ENCODE measurements around the gene STRIT1.
A peak's percentile ranks its signal among the peaks of the same experiment; 100 is the strongest.

The STRIT1 gene

DNA sequence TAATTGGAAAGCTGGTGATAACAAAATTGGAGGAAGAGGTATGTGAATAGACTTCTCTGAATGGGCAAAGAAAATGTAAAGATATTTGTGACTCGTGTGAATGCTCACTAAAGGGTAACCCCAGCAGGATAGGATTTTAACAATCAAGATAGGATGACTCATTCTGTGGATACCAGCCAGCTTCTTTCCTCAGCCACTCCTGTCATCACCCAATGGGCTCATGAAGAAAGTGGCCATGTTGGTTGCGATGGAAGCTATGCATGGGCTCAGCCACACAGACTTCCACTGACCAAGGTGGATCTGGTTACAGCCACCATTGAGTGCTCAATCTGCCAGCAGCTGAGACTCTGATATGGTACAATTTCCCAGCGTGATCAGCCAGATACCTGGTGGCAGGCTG lies 40.9 kb downstream of the STRIT1 start:
- TF ChIP-seq ARNTL (CRISPR knock-in tag; IDR thresholded peaks at IDR 0.05; ENCODE audit: borderline replicate concordance, low read depth) (no peak), ZNF8 (CRISPR knock-in tag; IDR thresholded peaks at IDR 0.05) (no peak), SNAI2 (CRISPR knock-in tag; IDR thresholded peaks at IDR 0.05) (no peak), TCF4 (CRISPR knock-in tag; IDR thresholded peaks at IDR 0.05; ENCODE audit: borderline replicate concordance) (no peak)
- ATAC-seq = peak; percentile 65

DNA sequence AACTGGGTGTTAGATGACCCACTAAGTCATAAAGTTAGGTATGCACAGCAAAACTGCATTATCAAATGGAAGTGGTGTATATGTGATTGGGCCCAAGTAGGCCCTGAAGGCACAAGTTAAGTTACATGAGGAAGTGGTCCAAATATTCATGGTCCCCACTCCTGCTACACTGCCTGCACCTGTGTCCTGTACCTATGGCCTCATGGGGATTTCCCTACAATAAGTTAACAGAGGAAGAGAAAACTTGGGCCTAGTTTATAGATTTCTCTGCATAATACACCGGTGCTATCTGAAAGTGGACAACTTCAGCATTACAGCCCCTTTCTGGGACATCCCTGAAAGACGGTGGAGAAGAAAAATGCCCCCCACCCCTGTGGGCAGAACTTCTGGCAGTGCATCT lies 41.5 kb downstream of the STRIT1 start:
- no peak for TF ChIP-seq ZNF70 (CRISPR knock-in tag; IDR thresholded peaks at IDR 0.05)
- TF ChIP-seq, protein P1, sequence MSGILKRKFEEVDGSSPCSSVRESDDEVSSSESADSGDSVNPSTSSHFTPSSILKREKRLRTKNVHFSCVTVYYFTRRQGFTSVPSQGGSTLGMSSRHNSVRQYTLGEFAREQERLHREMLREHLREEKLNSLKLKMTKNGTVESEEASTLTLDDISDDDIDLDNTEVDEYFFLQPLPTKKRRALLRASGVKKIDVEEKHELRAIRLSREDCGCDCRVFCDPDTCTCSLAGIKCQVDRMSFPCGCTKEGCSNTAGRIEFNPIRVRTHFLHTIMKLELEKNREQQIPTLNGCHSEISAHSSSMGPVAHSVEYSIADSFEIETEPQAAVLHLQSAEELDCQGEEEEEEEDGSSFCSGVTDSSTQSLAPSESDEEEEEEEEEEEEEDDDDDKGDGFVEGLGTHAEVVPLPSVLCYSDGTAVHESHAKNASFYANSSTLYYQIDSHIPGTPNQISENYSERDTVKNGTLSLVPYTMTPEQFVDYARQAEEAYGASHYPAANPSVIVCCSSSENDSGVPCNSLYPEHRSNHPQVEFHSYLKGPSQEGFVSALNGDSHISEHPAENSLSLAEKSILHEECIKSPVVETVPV (CRISPR knock-in tag; IDR thresholded peaks at IDR 0.05) = no peak
- TF ChIP-seq, protein P2, sequence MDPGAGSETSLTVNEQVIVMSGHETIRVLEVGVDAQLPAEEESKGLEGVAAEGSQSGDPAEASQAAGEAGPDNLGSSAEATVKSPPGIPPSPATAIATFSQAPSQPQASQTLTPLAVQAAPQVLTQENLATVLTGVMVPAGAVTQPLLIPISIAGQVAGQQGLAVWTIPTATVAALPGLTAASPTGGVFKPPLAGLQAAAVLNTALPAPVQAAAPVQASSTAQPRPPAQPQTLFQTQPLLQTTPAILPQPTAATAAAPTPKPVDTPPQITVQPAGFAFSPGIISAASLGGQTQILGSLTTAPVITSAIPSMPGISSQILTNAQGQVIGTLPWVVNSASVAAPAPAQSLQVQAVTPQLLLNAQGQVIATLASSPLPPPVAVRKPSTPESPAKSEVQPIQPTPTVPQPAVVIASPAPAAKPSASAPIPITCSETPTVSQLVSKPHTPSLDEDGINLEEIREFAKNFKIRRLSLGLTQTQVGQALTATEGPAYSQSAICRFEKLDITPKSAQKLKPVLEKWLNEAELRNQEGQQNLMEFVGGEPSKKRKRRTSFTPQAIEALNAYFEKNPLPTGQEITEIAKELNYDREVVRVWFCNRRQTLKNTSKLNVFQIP (CRISPR knock-in tag; IDR thresholded peaks at IDR 0.05; ENCODE audit: borderline replicate concordance, low read depth) = no peak
- no peak for TF ChIP-seq PPARA (CRISPR knock-in tag; IDR thresholded peaks at IDR 0.05; ENCODE audit: borderline replicate concordance)
- TF ChIP-seq, protein P3, sequence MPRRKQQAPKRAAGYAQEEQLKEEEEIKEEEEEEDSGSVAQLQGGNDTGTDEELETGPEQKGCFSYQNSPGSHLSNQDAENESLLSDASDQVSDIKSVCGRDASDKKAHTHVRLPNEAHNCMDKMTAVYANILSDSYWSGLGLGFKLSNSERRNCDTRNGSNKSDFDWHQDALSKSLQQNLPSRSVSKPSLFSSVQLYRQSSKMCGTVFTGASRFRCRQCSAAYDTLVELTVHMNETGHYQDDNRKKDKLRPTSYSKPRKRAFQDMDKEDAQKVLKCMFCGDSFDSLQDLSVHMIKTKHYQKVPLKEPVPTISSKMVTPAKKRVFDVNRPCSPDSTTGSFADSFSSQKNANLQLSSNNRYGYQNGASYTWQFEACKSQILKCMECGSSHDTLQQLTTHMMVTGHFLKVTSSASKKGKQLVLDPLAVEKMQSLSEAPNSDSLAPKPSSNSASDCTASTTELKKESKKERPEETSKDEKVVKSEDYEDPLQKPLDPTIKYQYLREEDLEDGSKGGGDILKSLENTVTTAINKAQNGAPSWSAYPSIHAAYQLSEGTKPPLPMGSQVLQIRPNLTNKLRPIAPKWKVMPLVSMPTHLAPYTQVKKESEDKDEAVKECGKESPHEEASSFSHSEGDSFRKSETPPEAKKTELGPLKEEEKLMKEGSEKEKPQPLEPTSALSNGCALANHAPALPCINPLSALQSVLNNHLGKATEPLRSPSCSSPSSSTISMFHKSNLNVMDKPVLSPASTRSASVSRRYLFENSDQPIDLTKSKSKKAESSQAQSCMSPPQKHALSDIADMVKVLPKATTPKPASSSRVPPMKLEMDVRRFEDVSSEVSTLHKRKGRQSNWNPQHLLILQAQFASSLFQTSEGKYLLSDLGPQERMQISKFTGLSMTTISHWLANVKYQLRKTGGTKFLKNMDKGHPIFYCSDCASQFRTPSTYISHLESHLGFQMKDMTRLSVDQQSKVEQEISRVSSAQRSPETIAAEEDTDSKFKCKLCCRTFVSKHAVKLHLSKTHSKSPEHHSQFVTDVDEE (CRISPR knock-in tag; IDR thresholded peaks at IDR 0.05) = no peak
- TF ChIP-seq ISL1 (CRISPR knock-in tag; IDR thresholded peaks at IDR 0.05) = no peak
- TF ChIP-seq ZNF8 (CRISPR knock-in tag; IDR thresholded peaks at IDR 0.05) = no peak
- no peak for TF ChIP-seq ZNF565 (CRISPR knock-in tag; conservative IDR thresholded peaks at IDR 0.05; ENCODE audit: low read depth)
- TF ChIP-seq, protein P4, sequence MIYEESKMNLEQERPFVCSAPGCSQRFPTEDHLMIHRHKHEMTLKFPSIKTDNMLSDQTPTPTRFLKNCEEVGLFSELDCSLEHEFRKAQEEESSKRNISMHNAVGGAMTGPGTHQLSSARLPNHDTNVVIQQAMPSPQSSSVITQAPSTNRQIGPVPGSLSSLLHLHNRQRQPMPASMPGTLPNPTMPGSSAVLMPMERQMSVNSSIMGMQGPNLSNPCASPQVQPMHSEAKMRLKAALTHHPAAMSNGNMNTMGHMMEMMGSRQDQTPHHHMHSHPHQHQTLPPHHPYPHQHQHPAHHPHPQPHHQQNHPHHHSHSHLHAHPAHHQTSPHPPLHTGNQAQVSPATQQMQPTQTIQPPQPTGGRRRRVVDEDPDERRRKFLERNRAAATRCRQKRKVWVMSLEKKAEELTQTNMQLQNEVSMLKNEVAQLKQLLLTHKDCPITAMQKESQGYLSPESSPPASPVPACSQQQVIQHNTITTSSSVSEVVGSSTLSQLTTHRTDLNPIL (CRISPR knock-in tag; IDR thresholded peaks at IDR 0.05; ENCODE audit: low read depth) = no peak
- TF ChIP-seq ZFP30 (CRISPR knock-in tag; IDR thresholded peaks at IDR 0.05) = no peak
- TF ChIP-seq ESRRG (CRISPR knock-in tag; IDR thresholded peaks at IDR 0.05) = no peak
- no peak for TF ChIP-seq OSR1 (CRISPR knock-in tag; IDR thresholded peaks at IDR 0.05)
- no peak for TF ChIP-seq GLIS3 (CRISPR knock-in tag; IDR thresholded peaks at IDR 0.05)
- no peak for TF ChIP-seq ZC3H10 (CRISPR knock-in tag; IDR thresholded peaks at IDR 0.05)
- ATAC-seq = no peak

DNA sequence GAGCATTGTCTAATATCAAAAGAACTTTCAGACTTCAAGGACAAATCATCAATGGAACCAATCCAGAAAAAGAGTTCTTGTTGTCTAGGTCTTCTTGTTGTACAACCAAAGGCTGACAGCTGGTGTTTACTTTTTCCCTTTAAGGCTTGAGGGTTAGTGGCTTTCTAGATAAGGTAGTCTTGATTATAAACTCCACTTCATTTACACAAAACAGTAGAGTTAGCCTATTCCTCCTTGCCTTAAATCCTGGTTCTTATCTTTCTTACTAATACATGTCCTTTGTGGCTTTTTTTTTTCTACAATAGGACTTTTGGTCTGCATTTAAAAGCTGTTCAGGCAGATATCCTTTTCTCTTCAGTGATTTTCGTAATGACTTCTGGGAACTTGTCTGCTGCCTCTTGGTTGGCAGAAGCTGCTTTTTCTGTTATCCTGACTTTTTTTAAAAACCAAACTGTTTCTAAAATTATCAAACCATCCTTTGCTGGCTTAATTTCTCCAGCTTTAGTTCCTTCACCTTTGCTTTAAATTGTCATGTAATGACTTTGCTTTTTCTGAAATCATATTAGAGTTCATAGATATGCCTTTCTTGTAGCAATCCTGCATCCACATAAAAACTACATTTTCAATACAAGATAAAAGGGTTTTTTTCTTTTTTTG lies 44.8 kb downstream of the STRIT1 start:
- ATAC-seq = no peak
- no peak for TF ChIP-seq OSR1 (CRISPR knock-in tag; IDR thresholded peaks at IDR 0.05)
- no peak for TF ChIP-seq CSDC2 (CRISPR knock-in tag; IDR thresholded peaks at IDR 0.05)
- TF ChIP-seq ZC3H10 (CRISPR knock-in tag; IDR thresholded peaks at IDR 0.05) = no peak
- no peak for TF ChIP-seq ZNF8 (CRISPR knock-in tag; IDR thresholded peaks at IDR 0.05)
- TF ChIP-seq, protein P3 (CRISPR knock-in tag; IDR thresholded peaks at IDR 0.05) = no peak
- TF ChIP-seq ESRRG (CRISPR knock-in tag; IDR thresholded peaks at IDR 0.05) = no peak
- TF ChIP-seq, protein P5, sequence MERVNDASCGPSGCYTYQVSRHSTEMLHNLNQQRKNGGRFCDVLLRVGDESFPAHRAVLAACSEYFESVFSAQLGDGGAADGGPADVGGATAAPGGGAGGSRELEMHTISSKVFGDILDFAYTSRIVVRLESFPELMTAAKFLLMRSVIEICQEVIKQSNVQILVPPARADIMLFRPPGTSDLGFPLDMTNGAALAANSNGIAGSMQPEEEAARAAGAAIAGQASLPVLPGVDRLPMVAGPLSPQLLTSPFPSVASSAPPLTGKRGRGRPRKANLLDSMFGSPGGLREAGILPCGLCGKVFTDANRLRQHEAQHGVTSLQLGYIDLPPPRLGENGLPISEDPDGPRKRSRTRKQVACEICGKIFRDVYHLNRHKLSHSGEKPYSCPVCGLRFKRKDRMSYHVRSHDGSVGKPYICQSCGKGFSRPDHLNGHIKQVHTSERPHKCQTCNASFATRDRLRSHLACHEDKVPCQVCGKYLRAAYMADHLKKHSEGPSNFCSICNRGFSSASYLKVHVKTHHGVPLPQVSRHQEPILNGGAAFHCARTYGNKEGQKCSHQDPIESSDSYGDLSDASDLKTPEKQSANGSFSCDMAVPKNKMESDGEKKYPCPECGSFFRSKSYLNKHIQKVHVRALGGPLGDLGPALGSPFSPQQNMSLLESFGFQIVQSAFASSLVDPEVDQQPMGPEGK (CRISPR knock-in tag; IDR thresholded peaks at IDR 0.05; ENCODE audit: borderline replicate concordance) = no peak
- TF ChIP-seq ARNTL (CRISPR knock-in tag; IDR thresholded peaks at IDR 0.05; ENCODE audit: borderline replicate concordance, low read depth) = no peak
